Fibroblast of mammary gland (primary cell): Measurements from ENCODE around the gene TMC2.
"Not testable (repeated sequence)": the region's sequence is repeated elsewhere in the genome, so short reads cannot be mapped to it uniquely, and the experiment has no call there.

Source experiments
- DNase-seq: peaks from one replicate; pipeline ENCODE4 v3.0.0-alpha.2; 2010; ENCODE audit warnings: low read depth
- H3K4me3 ChIP-seq: 2 replicates; pipeline ENCODE4 v1.5.1; 2011; ENCODE audit warnings: low read depth, mild to moderate bottlenecking, low read length, moderate library complexity; ENCODE audit not compliant: control insufficient read depth
- CTCF ChIP-seq: conservative IDR thresholded peaks from 2 replicates; pipeline ENCODE4 v1.5.1; 2011; ENCODE audit warnings: low read depth, low read length, inconsistent platforms; ENCODE audit not compliant: control insufficient read depth, insufficient read depth

TMC2 gene

DNA sequence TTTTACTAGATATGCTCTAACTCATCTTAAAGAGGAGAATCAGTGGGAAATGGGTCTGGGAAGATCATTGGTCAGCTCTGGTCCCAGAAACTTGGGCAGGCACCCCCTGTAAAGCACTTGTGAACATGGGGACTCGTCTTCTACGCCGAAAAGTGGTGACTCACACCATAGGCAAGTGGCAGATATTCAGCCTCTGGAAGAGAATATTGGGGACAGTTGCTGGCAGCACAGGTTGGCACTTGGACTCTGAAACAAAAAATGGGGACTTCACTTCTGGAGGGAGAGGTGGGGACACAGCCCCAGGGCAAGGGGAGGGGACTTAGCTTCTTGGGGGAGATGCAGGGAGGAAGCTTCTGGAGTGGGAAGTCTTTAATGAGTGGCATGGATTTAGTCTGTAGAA, 15.8 kb upstream of the TMC2 start:
- TF ChIP-seq CTCF, result no peak
- no peak for DNase-seq
- no peak overlapping the region for H3K4me3 ChIP-seq

DNA sequence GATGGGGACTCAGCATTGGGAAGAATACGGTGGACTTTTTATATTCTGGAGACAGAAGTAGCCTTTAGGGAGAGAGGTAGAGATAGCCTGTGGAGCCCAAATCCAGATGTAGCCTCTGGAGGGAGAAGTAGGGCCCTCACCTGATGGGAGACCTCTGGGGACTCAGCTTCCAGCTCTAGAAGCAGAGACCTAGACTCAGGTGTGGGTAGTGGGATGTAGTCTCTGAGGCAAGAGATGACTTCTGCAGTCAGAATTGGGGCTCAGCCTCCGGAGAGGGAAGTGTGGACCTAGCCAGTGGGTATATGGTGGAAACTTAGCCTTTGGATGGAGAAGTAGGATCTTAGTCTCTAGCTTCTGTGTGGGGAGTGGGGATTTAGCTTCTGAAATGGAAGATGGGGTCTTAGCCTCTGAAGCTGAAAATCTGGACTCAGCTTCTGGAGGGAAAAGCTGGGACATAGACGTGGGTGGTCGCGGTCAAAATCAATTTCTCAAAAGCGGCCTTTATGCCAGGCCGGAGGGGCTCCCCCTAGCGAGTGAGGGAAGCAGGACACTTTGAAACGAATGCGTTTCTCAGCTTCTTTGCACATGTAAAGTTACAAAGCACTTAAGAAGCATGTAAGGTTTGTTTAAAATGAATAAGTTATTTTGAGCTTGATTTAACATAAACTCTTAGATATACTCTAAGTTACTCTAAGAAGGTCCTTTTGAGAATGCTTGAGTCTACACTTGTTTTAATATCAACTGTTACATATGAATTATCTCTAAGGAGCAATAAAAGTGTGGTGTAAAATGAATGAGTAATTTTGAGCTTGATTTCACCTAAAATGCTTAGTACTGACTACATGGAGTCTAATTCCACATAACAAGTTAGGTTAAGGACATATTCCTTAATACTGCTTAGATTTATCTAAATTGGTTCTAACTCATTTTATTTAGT, 14.7 kb upstream of the TMC2 start:
- peak; percentile 95 for TF ChIP-seq CTCF
- H3K4me3 ChIP-seq, result no peak overlapping the region
- peak; percentile 49 for DNase-seq

DNA sequence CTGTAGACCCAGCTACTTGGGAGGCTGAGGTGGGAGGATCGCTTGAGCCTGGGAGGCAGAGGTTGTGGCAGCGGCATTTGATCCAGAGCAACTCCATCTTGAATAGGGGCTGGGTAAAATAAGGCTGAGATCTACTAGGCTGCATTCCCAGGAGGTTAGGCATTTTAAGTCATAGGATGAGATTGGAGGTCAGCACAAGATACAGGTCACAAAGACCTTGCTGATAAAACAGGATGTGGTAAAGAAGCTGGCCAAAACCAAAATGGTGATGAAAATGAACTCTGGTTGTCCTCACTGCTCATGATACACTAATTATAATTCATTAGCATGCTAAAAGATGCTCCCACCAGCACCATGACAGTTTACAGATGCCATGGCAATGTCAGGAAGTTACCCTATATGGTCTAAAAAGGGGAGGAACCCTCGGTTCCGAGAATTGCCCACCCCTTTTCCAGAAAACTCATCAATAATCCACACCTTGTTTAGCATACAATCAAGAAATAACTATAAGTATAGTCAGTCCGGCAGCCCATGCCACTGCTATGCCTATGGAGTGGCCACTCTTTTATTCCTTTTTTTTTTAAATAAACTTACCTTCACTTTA, 13.4 kb upstream of the TMC2 start:
- not testable (repeated sequence) for H3K4me3 ChIP-seq, DNase-seq

DNA sequence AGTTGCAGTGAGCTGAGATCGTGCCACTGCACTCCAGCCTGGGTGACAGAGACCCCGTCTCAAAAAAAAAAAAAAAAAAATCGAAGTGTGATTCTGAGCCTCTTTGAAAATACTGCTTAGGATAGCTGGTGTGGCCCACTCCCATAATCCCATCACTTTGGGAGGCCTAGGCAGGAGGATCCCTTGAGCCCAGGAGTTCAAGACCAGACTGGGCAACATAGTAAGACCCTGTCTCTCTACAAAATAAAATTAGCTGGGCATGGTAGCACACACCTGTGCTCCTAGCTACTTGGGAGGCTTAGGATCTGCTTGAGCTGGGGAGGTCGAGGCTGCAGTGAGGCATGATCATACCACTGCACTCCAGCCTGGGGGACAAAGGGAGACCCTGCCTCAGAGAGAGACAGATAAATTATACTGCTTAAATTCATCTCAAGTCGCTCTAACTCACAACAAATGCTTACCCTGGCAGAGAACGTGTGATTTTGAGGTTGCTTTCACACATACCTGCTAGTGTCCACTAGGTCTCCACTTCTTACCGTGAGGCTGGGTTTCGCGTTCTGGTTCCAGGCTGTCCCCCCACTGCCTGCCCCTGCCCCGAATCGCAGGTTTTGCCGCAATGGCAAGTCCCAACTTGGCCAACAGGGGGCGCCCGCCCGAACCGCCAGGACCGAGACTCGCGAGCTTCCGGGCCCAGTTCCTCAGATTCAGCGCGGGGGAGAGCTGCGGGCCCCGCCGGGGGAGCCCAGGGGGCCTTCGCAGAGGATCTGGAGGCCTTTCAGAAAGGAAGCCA, 12.3 kb upstream of the TMC2 start:
- DNase-seq, result peak; percentile 66
- peak; percentile 79 for TF ChIP-seq CTCF
- peak overlapping the region; percentile 79 for H3K4me3 ChIP-seq

- peak overlapping the region; percentile 79 for H3K4me3 ChIP-seq
- peak; percentile 29 for DNase-seq
- no peak for TF ChIP-seq CTCF
Measured at GRCh38 chr20:2524709-2525506, 11.5 kb upstream of the TMC2 start.

GRCh38 chr20:2526218-2526583, 10.2 kb upstream of the TMC2 start:
- DNase-seq, result not testable (repeated sequence)

GRCh38 chr20:2527762-2528161, 8.6 kb upstream of the TMC2 start:
- no peak for DNase-seq
- TF ChIP-seq CTCF, result no peak
- no peak overlapping the region for H3K4me3 ChIP-seq

More at GRCh38 chr20:2526218-2526583, 10.2 kb upstream of the TMC2 start:
- H3K4me3 ChIP-seq, result not testable (repeated sequence)
